Activated CD4-positive, CD25-positive, alpha-beta regulatory T cell (primary cell): ENCODE results near the gene SEMA4A.
"Not testable (repeated sequence)": the region's sequence is repeated elsewhere in the genome, so short reads cannot be mapped to it uniquely, and the experiment has no call there.

Source experiments
- DNase-seq, 4 experiments: peaks; one replicate each; lab custom pipeline; 2025; lab: John Stamatoyannopoulos, UW

Gene SEMA4A

GRCh38 chr1:156119503-156120209, 33.7 kb upstream of the SEMA4A start:
- no peak for DNase-seq

GRCh38 chr1:156120318-156120717, 33.1 kb upstream of the SEMA4A start:
- no peak for DNase-seq

GRCh38 chr1:156121005-156121404, 32.4 kb upstream of the SEMA4A start:
- not testable (repeated sequence) for DNase-seq

- DNase-seq, result no peak
Measured at GRCh38 chr1:156121457-156121856, 31.9 kb upstream of the SEMA4A start.

DNA sequence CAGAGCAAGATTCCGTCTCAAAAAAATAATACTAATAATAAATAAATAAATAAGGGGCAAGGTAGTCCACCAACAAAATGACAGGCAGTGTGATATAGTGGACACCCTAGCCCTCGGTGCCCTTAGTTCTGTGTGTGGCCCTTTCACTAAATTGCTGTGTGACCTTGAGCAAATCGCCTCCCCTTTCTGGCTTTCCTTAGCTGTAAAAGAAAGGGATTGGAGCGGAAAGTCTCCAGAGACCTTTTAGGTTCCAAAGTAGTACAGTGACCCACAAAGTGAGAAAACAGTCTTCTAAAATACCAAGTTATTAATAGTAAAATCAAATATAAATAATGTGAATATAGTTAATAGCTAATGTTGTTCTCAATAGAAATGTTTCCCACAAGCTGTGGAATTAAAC, 31.3 kb upstream of the SEMA4A start:
- no peak for DNase-seq

DNA sequence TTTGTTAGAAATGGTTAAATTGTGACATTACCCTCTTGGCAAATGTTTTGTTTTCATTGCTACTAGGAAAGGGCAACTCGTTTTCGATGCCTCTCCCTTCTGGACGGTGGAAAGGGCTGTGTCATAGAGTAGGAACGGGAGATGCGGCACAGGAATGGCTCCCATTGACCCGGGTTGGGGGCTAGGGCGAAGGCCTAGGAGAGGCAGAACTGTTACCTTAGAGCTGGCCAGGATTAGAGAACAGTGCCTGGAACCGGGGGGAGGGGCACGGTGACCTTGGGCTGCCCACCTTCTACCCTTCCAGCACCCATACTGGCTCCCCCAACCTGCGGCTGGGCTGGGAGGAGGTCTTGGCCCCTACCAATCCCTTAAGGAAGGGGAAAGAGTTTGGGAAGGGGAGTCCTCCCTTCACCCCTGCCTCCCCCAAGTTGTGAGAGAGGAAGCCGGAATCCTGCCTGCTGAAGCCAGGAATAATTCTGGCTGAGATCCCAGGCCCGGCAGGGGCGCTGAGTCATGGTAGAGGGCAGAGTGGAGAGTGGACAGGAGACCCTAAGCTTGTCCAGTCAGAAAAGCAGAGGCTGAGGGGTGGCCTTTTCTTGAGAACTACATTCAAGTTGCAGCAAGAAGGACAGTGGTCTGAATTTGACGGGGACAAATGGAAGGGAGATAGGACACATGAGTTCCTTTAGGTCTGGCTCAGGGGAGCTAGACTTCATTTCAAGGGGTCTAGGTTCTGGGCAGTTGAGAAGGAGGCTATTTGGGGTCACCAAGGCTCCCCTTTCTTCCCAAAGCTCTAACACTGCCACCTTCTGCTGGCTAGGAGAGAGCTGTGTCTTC, 30.6 kb upstream of the SEMA4A start:
- DNase-seq, result no peak

- DNase-seq, result peak in 2 of 4 experiments; percentile 22 to 28
Measured at GRCh38 chr1:156123356-156124196, 29.8 kb upstream of the SEMA4A start.

DNA sequence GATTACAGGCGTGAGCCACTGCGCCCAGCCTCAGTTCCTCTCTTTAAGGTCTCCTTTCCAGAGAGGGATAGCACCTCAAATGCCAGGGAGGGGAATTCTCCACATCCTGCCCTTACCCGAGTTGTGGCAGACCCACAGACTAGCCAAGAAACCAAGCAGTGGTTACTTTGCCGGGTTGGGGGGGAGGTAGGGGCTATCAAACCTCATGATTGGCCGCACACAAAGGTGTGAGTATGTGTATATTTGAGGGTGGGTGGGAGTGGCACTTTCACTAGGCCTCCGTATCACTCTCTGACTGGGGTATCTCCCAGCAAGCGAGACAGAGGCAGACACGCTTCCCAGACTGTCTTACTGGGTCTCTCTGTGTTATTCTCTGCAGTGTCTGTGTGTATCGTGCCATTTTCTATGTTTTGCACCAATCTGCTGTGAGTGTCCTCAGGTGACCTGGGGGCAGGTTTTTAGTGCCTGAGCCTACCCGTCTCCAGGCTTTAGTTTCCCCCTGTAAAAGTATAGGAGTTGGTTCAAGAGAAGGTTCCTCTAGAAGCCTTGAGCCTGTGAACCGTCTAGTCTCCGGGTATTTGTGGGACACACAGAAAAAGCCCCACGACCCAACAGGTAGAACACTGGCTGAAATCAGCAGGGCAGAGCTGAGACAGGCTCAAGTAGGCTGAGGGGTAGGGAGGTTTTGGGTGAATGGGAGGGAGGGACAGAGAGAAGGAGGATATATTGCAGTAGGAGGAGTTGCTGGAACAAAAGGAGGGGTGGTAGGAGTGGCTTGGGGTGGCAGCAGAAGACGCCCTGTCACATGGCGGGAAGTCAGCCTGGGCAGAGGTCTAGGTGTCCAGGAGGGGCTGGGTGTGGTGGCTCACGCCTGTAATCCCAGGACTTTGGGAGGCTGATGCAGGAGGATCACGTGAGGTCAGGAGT, 28.6 kb upstream of the SEMA4A start:
- DNase-seq, result no peak

- not testable (repeated sequence) for DNase-seq
Measured at GRCh38 chr1:156125544-156125943, 27.8 kb upstream of the SEMA4A start.

DNA sequence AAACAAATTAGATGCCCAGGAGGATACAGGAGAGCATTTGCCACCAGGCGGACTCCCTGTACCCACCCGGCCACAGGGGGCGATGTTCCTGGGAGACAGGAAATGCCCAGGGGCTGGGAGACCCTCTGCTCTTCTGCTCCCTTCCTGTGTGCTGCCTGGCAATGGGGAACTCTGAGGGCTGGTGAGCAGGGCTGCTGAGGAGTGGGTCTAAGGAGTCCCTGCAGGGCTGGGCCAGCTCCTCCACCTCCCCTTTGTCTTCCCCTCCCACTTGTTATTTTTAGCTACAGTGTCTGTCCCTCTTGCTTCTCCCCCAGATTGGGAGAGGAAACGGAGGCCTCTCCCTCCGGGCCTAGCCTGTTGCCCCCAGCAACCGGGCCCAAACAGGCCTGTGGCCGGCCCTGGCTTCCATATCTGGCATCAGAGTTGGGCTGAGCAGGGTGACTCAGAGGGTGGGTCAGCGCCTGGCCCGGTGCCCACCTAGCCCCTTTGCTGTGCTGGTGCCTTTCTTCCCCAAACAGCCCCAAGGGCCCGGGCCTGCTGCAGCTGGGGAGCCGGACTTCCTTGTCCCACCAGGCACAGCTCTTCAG, 27.2 kb upstream of the SEMA4A start:
- DNase-seq, result no peak

DNA sequence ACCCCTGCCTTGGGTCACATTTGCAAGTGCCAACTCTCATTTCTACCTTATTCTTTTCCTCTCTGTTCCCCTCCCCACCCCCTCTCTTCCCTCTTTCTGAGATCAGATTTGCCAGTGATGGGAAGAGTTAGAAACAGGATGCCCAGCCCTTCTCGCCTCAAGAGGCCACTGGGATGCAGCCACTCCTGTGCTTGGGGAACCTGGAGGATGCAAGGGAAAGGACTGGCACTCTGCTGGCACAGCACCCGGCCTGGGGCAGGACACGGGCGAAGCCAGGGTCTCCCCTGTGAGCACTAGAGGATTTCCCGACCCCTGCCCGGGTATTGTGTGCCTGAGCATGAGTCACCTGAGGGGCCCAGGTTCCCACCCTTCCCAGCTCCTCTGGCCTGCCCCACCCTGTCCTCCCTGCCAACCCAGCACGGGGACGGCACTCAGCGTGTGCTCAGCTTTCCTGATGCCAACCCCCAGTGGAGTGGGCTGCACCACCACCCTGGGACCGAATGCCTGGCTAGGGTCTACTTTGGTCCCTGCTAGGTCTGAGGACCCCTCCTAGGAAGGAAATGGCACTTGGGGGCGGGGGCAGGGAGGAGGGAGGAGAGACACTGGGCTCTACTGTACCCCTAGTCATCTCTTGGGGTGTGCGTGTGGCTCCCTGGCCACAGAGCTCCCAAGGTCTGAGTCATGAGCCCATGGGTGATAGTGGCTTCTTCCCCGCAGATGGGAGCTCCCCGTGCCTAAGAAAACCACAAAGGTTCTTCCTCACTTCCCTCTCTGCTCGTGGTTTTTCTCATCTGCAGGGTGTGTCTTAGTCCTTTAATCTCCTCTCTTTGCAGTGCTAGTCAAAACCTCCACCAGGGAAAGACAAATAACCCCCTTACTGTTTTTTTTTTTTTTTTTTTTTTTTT, 26.5 kb upstream of the SEMA4A start:
- peak; percentile 13 to 55 (median 31) for DNase-seq

DNA sequence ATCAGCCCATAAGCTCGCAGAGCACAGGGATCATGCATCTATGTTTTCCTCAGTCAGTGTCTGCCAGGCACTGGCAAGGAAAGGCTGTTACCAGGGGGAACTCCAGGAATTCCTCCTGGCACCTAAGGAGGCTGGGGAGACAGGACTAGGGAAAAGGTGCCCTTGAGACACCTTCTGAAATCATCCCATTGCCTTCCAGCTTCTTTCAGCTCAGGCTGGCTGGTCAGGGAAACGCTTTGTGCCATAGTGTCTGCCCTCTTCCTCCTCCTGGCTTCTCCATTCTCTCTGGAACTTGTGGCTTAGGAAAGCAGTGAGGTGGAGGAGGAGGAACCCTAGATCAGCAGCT, 25.1 kb upstream of the SEMA4A start:
- no peak for DNase-seq

DNA sequence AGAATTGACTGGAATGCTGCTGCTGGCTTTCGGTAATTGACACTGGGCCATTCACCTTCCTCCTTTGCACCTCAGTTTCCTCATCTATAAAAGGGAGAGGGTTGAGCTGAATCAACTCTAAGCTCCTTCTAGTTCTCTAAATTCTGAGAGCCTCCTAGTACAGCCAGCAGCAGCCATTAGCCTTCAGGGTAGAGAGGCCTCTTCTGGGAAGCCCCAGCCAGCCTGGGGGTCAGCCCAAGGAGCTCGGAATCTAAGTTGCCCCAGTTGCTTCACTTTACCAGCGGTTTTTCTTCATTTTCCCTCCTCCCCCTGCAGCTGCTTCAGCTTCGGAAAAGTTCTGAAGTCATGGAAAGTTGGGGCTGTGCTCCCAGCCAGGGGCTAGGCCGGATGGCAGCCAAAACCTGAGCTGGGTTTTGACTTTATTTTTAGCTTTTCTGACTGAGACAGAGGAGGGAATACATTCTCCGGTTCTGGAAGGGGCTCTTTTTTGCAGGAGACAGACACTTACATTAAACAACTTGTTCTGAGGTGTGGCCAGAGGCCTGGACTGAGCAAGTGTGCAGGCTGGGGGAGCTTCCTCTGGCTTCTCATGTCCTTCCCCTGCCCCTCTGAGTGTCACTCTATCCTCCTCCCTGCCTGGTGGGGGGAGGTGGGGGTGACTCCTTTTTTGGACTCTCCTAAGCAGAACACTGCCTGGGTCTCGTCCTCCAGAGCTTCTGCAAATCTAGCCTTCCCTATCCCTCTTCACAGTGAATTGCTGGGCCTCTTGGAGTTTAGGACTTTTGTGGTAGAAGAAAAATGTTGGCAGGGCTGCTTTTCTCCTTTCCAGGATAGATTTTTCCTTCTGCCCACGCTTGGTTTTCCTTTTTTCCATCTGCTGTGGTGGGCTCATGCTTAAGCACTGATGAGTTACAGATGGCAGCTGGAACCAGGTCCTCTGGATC, 24.5 kb upstream of the SEMA4A start:
- no peak for DNase-seq

GRCh38 chr1:156129687-156130577, 23.5 kb upstream of the SEMA4A start:
- DNase-seq, result peak; percentile 22 to 75 (median 54)

- DNase-seq, result no peak
Measured at GRCh38 chr1:156130578-156130942, 22.8 kb upstream of the SEMA4A start.

GRCh38 chr1:156134716-156135435, 18.5 kb upstream of the SEMA4A start:
- no peak for DNase-seq
